Astrocyte (in vitro differentiated cells and primary cell): ENCODE data around the gene WNT7A.

Experiments
- CTCF ChIP-seq: IDR thresholded peaks from 2 replicates; pipeline ENCODE4 v1.5.1; 2011; ENCODE audit warnings: low read depth, mild to moderate bottlenecking, inconsistent platforms, low read length, moderate library complexity; ENCODE audit not compliant: insufficient read depth
- EZH2 ChIP-seq: IDR thresholded peaks from 2 replicates; pipeline ENCODE4 v1.6.1; 2012; ENCODE audit warnings: mild to moderate bottlenecking, low read length, inconsistent platforms; ENCODE audit not compliant: insufficient read depth

- TF ChIP-seq CTCF (no peak), EZH2 (no peak)
Observed at GRCh38 chr3:13835246-13835645, 44.6 kb downstream of the WNT7A start.
